NCI-H2029 treated with DMSO at 0.1 percent for 48 hours (cell line): ENCODE results near the gene EXOC3L4.
"Not testable (repeated sequence)": the region's sequence is repeated elsewhere in the genome, so short reads cannot be mapped to it uniquely, and the experiment has no call there.

ENCODE experiments used
- DNase-seq: peaks from one replicate; lab custom pipeline; 2025; lab: John Stamatoyannopoulos, UW

Gene EXOC3L4

DNA sequence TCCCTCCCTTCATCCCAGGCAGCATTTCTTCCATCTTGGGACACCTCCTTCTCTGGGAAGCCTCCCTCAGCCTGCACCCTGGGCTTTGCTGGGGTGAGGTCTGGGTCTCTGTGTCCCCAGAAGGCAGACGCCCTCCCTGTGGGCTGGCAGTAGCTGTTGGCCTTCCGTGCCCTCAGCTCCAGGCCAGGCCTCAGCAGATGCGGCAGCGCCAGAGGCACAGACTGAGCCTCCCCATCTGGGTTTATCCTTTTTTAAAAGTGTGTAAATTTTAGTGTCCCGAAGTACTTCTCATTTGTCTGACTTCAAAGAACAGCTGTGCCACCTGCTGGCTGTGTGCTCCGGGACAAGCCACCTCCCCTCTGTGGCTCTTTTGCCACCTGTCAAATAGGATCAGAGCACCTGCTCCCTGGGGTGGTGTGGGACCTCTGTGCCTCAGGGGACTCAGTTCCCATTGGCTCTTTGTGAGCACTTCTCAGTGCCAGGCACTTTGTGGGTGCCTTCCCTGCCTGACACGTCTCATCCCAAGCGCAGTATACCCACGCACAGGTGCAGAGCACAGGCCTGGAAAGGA, 11.1 kb downstream of the EXOC3L4 start:
- DNase-seq: no peak

DNA sequence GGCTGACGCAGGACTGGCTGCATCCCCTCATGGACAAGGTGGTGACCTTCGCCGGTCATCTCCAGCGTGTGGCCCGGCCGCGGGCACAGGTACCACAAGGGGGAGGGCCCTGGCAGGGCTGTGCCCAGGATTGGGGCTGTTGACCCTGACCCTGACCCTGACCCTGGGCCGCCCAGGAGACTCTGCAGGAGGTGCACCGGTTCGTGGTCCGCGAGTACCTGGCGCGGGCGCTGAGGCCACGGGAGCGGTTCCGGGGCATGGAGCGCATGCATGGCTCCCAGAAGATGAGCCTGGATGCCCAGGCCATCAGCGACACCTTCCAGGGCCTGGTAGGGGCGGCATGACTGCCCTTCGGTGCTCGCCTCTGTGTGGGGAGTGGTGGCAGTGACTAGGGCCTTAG, 12.9 kb downstream of the EXOC3L4 start:
- no peak for DNase-seq

DNA sequence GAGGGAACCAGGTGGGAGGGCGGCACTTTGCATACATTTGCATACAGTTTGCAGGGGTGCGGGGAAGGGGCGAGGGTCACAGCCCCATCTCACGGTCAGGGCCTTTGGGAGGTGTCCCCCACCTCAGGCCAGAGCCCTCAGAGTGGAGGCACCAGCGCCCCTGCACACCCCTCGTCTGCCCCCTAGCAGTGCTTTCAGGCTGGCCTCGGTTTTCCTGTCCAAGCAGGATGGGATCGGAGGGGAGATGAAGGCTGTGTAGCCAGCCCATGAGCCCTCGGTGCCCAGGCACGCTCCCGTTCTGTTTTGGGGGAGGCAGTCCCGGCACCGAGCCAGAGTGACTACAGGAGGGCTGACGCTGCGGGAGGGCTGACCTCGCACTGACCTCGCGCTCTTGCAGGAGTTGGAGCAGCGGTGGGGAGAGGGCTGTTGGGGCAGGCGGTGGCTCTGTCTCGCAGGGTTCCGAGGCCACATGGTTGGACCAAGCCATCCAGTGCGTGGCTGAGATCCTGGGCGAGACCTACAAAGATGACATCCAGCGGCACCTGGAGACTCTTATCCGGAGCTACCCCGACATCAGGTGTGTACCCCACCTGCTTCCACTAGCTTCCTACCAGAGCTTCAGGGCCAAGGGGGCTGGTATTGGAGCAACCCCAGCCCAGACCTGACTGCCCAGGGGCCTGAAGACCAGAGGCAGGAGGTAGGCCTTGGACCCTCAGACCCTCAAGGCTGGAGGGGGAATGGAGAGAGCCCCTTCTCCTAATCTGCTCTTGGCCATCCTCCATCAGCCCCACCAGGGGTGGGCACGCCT, 13.6 kb downstream of the EXOC3L4 start:
- DNase-seq: no peak

DNA sequence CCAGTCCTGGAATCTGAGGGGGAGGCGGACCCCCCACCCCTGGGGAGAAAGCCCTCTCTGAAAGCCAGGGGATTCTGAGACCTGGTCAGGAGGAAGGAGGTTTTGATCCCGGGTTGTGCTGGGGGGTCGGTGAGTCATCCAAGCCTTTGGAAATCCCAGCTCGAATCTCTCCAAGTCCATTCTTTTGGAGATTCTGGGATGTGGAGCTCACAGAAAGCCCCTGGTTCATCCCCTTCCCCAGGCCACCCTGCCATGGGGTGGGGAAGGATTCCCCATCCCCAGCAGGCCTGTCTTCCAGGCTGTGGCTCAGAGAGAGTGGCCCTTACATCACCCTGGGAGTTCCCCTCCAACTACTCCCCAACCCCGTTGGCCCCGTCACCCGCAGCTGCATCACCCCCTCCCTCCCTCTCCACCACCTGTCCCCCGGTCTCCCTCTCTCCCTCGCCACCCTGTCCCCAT, 14.3 kb downstream of the EXOC3L4 start:
- no peak for DNase-seq

DNA sequence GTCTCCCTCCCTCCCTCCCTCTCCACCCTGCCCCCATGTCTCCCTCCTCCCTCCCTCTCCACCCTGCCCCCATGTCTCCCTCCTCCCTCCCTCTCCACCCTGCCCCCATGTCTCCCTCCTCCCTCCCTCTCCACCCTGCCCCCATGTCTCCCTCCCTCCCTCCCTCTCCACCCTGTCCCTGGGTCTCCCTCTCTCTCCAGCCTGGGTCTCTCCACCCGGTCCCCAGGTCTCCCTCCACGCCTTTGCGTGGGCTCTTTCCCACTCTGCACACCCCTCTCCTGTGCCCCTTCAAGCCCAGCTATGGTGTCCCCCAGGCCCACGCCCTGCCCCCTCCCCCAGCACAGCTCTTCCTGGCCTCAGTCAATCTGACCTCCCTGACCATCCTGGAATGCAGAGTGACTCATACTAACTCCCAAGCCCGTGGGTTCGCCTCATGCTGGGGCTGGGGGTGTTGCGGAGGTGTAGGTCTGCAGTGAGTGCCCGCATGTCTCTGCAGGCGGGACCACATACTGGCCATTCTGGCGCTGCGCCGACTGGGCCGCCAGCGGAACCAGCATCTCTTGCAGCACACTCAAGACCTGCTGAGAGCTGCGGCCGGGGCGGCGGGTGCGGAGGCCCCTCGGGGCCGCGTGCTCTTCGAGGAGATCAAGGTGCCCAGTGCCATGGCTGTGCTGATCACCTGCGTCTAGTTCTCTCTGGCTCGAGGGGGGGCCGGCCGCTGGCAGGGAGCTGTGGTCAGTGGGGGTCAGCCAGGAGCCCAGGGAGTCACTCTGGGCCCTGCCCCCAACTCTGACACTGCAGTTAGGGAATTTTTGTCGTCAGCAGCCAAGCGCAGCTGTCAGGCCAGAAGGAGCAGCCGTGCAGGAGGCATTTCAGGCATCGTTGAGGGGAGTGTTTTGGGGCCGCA, 15.3 kb downstream of the EXOC3L4 start:
- DNase-seq: no peak

DNA sequence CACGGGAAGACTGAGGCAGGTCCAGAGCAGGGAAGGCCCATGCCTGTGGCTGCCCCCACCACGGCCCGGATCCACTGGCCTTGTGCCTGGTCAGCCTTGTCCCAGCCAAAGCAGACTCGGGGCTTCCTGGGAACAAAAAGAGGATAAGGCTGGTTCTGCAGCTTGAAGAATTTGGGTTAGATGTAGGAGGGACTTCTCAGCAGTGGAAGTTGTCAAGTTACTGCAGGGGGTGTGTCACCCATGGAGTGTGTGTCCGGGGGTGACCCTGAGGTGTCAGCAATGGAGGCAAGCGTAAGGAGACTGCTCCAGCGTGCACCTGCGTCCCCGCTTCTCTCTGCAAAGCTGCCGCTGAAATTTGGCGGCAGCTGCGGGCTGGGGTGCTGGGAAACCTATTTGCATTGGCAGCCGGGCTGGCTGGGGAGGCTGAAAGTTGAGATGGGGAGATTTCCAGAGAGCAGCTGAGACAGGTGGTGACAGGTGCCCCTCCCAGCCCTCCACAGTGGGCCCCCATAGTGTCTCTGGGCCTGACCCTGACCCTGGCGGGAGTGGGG, 16.2 kb downstream of the EXOC3L4 start:
- no peak for DNase-seq

DNA sequence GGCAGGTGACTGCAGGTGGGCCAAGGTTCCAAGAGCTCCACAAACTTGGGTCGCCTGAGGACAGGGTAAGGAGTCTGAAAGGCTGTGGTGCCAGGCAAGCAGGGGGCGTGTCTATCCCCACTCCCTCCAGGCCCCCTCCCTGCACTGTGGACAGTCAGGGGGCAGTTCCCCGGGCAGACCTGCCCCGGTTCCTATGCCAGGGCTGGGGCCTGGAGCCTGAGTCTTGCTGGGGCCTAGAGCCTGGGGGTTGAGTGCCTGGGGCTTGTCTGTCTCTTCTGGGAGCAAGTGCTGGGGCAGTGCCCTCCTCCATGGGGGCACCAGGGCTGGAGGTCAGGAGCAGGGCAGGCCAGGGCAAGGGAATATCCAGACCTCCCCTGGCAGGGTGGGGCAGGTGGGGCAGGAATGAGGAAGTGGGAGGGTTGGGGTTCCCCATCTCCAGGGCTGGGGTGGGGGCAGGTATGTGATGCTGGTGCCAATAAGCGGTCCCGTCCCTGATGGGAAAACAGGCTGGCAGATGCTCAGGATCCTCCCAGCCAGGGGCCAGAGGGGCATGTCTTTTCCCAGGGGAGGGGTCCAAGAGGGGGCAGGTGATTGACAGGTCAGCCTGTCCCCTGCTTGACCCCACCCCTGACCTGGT, 16.8 kb downstream of the EXOC3L4 start:
- DNase-seq: no peak

DNA sequence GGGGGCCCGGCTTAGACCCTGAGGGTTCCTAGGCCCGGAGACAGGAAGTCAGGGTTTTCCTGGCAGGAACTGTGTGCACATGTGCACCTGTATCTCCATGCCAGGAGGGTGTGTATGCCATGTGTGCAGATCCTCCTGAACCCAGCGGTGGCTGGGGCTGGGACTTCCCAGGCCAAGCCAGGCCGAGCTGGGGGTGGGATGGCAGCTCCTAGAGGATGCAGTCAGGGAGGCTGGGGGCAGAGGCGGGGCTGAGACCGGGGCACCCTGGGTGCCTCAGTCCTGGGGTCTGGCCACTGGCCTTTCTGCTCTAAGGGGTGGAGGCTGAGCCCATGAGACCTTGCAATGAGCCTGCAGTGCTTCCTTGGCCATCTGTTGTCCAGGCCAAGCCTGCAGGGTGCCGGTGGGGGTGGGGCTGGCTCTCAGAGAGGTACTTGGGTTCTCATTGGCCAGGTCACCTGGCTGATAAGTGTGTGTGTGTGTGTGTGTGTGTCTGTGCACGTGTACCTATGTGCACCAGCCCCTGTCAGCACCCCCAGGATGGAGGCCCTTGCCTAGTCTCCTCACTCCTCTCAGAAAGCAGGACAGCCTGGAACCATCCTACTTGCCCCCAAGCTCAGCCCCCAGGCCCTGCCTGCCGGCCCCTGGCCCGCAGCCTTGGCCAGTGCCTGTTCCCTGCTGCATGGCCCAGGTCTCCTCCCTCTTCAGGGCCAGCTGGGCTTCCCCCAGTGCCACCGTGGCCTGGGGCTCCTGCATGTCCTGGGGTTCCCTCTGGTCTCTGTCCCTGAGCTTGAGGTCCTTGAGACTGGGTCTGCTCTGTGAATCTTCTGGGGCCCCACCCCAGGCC, 18.1 kb downstream of the EXOC3L4 start:
- no peak for DNase-seq

DNA sequence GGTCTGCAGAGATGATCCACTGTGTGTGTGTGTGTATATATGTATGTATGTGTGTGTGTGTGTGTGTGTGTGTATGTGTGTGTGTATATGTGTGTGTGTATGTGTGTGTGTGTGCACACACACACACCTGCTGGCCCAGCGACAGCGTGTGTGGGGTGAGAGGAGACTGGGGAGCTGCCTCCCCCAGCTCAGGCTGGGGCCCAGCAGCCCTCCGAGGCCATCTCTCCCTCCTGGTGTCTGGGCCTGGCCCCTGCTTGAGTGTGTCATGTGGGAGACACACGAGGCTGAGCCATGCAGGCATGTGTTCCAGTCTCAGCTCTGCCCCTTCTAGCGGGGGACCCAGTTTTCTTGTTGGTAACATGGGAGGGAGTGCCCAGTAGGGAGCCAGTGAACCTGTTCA, 18.8 kb downstream of the EXOC3L4 start:
- no peak for DNase-seq

DNA sequence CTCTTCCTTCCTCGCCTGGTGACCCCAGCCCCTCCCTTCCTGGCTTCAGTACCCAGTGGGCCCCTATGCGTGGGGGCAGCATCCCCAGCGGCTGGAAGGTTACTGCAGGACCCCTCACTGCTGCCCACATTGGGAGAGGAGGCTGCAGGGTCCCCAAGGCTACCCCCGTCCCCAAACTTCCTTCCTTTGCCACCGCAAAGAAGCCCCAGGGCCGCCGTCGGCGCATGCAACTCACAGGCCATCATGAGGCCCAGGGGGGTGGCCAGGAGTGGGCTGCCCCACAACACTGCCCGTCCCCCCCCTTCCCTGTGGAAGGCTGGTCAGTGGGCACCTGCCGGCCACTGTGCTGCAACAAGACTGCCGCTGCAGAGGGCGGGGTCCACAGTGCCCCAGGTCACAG, 19.2 kb downstream of the EXOC3L4 start:
- no peak for DNase-seq

DNA sequence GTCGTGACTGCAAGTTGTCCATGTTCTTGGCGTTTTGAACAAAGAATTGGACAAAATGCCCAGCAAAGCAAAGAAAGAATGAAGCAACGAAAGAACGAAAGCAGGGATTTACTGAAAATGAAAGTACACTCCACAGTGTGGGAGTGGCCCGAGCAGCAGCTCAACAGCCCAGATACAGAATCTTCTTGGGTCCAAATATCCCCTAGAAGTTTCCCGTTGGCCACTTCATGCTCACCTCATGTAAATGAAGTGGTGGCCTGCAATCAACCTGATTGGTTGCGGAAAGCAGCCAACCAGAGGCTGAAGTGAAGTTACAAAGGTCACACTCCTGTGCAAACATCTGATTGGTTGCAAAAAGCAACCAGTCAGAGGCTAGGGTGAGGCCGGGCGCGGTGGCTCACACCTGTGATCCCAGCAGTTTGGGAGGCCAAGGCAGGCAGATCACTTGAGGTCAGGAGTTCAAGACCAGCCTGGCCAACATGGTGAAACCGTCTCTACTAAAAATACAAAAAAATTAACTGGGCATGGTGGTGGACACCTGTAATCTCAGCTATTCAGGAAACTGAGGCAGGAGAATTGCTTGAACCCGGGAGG, 20.7 kb downstream of the EXOC3L4 start:
- DNase-seq: not testable (repeated sequence)

DNA sequence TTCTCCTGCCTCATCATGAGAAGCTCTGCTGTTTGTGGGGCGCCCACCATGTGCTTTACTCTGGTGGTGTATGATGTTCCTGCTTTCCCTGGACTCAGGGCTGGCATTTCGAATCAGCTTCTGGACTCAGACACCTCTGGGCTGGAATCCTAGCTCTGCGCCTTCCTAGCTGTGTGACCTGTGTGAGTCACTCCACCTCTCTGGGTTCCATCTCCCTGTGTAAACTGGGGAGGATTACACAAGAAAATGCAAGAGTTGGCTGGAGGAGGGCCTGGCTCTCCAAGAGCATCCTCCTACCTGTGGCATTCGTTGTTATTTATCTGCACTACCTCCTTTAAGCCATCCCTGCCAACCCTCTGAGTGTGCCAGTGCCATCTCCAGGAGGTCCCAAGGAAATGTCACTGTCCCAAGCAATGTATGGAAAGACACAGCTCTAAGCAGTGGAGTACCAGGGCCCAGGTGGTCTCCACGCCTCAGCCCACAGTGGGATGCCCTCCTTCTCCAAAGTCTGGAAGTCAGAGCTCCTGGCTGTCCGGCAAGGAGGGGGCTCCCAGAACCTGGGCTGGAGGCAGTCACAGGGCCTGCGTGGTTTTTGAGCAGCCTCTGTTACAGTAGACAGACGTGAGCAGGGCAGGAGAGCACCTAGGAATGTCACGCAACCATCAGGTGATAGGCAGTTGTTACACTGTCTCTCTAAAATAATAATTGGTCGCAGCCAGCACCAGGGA, 21.5 kb downstream of the EXOC3L4 start:
- DNase-seq: no peak

DNA sequence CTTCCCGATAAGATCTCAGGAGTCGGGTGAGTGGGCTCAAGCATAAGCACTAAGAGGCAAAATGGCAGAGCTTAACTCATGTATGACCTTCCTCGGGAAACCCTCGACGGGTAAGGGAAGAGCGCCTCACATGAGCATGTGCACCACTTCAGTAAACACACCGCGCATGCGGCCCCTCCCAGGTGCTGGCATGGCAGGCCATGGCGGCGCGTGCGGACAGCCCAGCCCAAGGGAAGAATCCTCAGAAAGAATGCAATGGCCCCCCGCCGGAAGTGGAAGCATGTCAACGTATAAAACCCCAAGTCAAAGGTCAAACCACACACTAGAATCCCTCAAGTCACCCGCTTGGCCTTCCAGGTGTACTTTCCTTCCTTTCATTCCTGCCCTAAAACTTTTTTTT, 22.1 kb downstream of the EXOC3L4 start:
- DNase-seq: no peak

DNA sequence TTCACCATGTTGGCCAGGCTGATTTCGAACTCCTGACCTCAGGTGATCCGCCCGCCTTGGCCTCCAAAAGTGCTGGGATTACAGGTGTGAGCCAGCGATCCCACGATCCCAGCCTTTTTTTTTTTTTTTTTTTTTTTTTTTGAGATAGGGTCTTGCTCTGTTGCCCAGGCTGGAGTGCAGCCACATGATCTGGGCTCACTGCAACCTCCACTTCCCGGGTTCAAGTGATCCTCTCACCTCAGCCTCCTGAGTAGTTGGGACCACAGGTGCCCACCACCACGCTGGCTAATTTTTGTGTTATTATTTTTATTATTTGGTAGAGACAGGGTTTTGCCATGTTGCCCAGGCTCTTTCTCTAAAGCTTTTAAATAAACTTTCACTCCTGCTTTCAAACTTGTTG, 23.0 kb downstream of the EXOC3L4 start:
- DNase-seq: not testable (repeated sequence)

DNA sequence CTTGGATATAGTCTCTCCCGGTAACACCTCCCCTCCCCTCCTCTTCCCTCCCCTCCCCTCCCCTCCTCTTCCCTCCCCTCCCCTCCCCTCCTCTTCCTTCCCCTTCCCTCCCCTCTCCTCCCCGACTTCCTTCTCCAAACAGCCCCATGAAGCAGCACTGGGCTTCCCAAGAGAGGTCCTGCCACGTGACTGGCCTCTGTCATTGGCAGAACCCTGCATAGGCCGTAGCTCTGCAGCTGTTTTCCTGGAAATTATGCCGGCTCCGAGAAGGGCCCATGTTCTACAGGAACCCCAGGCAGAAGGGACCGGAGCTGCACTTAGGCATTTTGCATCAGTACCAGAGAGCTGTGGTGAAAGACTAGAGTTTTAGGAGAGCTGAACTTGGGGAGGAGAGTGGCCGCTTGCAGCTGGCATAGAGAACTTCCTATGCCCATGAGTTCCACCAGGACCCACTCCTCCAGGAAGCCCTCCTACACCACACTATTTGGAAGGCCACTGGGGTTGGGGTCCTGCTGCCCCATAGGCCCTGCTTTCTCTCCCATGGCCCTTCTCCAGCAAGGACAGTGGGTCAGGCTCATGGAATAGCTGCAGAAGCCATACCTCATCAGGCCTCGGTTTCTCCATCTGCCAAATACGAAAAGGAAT, 23.6 kb downstream of the EXOC3L4 start:
- no peak for DNase-seq

DNA sequence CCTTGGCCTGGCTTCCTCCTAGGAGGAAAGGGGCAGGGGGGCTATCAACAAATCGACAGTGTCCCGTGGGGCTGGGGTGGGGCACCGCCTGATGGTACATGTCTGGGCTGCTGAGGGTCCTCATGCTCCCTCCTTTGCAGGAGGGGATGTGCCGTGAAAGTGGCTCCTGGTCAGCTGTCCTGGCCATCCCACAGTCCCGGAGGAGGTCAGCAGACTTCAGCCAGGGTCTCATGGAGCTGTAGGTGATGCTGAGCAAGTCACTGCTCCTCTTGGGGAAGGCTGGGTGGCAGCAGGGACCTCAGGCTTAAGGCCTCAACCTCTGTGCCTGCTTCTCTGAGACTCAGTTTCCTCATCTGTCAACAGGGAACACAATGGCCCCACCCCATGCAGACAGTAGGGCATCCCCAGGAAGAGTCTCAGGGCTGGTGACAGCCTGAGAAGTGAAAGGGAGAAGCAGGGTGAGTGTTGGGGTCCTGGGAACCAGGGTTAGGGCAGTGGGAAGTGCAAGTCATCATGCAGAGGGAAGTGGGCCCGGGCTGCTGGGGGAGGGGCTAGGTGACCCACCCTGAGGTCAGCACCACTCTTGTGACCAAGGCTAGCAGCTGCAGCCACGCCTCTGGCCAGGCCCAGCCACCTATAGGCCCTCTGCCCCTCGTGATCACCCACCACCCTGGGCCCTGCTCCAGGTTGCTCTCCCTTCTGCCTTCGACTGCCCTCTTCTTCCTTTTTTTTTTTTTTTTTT, 24.3 kb downstream of the EXOC3L4 start:
- DNase-seq: no peak

DNA sequence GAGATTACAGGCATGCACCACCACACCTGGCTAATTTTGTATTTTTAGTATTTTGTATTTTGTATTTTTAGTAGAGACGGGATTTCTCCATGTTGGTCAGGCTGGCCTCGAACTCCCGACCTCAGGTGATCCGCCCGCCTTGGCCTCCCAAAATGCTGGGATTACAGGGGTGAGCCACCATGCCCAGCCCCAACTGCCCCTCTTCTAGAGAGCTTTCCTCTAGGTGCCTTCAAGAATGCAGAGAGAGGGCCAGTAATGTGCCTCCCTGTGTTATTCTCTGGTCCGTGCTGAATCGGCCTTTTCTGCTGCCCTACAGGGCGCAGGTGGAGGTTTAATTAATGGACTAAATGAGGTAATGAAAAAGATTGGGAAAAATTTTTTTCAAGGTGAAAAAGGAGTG, 25.0 kb downstream of the EXOC3L4 start:
- DNase-seq: not testable (repeated sequence)

DNA sequence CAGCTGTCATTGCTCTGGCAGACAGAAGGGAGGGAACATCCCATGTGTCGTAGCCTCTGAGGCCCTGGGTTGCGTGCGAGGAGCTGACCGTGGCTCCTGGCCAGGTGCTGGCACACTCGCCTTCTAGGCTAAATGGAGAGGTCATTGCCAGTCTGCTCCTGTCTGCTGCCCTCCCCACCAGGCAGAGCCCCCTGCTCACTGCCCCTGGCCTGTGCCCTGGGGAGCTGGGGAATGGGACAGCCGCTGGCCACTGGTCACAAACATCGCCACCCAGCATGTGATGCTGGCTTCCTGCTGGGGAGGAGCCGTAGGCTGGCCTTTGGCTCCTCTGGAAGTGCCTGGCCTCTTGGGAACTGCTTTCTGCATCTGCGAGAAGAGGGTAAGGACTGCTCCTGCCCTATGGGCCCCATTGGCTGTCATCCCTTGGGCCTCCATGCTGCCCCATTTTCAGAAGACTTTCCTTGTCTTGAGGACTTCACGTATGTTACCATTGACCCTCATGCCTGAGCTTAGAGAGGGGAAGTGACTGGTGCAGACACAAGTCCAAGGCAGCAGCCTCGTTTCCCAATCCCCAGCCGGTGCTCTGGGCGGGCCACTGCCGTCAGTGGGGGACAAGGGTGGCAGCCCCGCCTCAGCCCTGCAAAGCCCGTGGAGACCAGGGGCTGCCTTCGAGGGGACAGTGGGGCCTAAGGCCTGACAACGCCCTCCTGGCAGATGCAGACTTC, 26.8 kb downstream of the EXOC3L4 start:
- no peak for DNase-seq
